ENCODE results near the gene SHANK1. TPM values are rescaled to one million over a fixed set of nuclear protein-coding genes. Genes with fewer than 3 reads are reported as not detected.

The SHANK1 gene
- total RNA-seq, 1 experiment from 2014 or later, result 0.47 TPM

DNA sequence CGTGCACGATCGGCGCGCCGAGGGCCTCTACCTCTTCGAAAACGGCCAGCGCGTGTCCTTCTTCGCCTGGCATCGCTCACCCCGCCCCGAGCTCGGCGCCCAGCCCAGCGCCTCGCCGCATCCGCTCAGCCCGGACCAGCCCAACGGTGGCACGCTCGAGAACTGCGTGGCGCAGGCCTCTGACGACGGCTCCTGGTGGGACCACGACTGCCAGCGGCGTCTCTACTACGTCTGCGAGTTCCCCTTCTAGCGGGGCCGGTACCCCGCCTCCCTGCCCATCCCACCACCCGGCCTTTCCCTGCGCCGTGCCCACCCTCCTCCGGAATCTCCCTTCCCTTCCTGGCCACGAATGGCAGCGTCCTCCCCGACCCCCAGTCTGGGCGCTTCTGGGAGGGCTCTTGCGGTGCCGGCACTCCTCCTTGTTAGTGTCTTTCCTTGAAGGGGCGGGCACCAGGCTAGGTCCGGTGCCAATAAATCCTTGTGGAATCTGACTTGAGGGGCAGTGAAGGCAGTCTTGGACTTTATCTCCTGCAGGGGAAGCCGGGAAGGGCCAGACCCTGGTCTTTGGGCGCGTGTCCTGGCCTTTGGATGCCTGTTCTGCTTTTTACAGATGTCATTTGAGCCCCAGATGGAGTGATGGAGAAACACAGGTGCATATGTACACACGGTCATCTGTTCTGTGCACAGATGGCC, 5.8 kb upstream of the SHANK1 start:
- Histone ChIP-seq H3K27ac (ENCODE audit: low read length) (peak overlapping the region; percentile 8; the same call in 1 of the 2 replicates), H3K9me3 (ENCODE audit: low read length) (no peaks in the 10 kb centered on the region), H3K4me1 (ENCODE audit: insufficient read depth, low read length) (peaks cover 13% of the 10 kb centered on the region), H2AFZ (ENCODE audit: low read length) (peak overlapping the region; percentile 80), H3K9ac (ENCODE audit: low read length) (peak overlapping the region; percentile 87), H3K4me2 (ENCODE audit: low read length) (peak overlapping the region; percentile 96), H3K36me3 (ENCODE audit: low read depth, low read length) (no peaks in the 10 kb centered on the region), H3K79me2 (ENCODE audit: low read length) (peaks cover 11% of the 10 kb centered on the region), H3F3A (ENCODE audit: low read length, unreplicated experiment) (no peaks in the 10 kb centered on the region), H4K20me1 (ENCODE audit: low read length) (no peaks in the 10 kb centered on the region), H3K27me3 (ENCODE audit: low read length) (no peaks in the 10 kb centered on the region), H3K9me2 (replicated peaks; ENCODE audit: low read length) (no peaks in the 10 kb centered on the region), H3K4me3 (ENCODE audit: low read length) (peak overlapping the region; percentile 75)
- DNase-seq (no peak), ATAC-seq (peak; percentile 42)
- no TSS peak for BruUV-seq (replicated peaks)
- intact Hi-C loops (cut with micrococcal nuclease), result no loop called here
- CTCF ChIA-PET, result interaction anchor here (0.6 to 1.6 kb wide), 14 partner anchors 19 to 532 kb away, joined by 3 to 21 read pairs (median 6); partner anchors contain the start of gene JOSD2
- TF ChIP-seq EZH2 (IDR thresholded peaks at IDR 0.05; ENCODE audit: low read length, unreplicated experiment) (no peak), EZH2phosphoT487 (IDR thresholded peaks at IDR 0.05; ENCODE audit: borderline replicate concordance, low read length) (no peak)
- TF ChIP-seq, protein P1, sequence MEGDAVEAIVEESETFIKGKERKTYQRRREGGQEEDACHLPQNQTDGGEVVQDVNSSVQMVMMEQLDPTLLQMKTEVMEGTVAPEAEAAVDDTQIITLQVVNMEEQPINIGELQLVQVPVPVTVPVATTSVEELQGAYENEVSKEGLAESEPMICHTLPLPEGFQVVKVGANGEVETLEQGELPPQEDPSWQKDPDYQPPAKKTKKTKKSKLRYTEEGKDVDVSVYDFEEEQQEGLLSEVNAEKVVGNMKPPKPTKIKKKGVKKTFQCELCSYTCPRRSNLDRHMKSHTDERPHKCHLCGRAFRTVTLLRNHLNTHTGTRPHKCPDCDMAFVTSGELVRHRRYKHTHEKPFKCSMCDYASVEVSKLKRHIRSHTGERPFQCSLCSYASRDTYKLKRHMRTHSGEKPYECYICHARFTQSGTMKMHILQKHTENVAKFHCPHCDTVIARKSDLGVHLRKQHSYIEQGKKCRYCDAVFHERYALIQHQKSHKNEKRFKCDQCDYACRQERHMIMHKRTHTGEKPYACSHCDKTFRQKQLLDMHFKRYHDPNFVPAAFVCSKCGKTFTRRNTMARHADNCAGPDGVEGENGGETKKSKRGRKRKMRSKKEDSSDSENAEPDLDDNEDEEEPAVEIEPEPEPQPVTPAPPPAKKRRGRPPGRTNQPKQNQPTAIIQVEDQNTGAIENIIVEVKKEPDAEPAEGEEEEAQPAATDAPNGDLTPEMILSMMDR (conservative IDR thresholded peaks at IDR 0.05; ENCODE audit: low read depth, low read length), result no peak
- POLR2A ChIA-PET (ENCODE audit: unreplicated experiment), result interaction anchor here (0.7 kb wide), 1 partner anchor 119 kb away, joined by 6 read pairs; no protein-coding TSS in a partner anchor

DNA sequence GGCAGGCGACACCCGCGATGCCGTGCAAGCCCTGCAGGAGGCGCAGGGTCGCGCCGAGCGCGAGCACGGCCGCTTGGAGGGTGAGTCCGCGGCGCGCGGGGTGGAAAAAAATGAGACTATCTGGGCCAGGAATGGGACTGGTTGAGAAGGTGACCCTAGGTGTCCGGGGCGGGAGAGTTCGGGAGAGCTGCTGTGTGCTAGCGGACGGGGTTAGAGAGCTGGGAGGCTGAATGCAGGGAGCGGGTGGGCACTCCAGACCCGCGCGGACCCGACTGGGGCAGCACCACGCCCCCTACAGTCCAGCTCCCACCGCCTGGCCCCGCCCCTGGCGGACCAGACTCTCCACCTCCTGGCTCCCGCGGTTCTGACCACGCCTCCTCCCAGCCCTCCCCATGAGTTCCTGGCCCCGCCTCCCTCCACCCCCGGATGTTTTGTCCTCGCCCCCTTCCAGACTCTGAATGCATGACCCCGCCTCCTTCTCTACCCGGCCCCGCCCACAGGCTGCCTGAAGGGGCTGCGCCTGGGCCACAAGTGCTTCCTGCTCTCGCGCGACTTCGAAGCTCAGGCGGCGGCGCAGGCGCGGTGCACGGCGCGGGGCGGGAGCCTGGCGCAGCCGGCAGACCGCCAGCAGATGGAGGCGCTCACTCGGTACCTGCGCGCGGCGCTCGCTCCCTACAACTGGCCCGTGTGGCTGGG, 5.1 kb upstream of the SHANK1 start:
- H3K4me2 ChIP-seq (ENCODE audit: low read length), result peak overlapping the region; percentile 96
- H3K4me1 ChIP-seq (ENCODE audit: insufficient read depth, low read length), result peaks cover 13% of the 10 kb centered on the region

More for the DNA sequence above, 5.1 kb upstream of the SHANK1 start:
- peak overlapping the region; percentile 87 for H3K9ac ChIP-seq (ENCODE audit: low read length)
- no peaks in the 10 kb centered on the region for H3K27me3 ChIP-seq (ENCODE audit: low read length)
- H2AFZ ChIP-seq (ENCODE audit: low read length), result peak overlapping the region; percentile 90
- peak; percentile 100 for DNase-seq
- no TSS peak for BruUV-seq (replicated peaks)
- no peaks in the 10 kb centered on the region for H3K36me3 ChIP-seq (ENCODE audit: low read depth, low read length)
- POLR2A ChIA-PET (ENCODE audit: unreplicated experiment), result interaction anchor here (0.6 to 0.7 kb wide), 2 partner anchors 120 to 838 kb away, joined by 4 to 6 read pairs; no protein-coding TSS in a partner anchor
- TF ChIP-seq, protein P1 (conservative IDR thresholded peaks at IDR 0.05; ENCODE audit: low read depth, low read length), result peak; percentile 93
- TF ChIP-seq EZH2phosphoT487 (IDR thresholded peaks at IDR 0.05; ENCODE audit: borderline replicate concordance, low read length) (no peak), EZH2 (IDR thresholded peaks at IDR 0.05; ENCODE audit: low read length, unreplicated experiment) (no peak)
- no peaks in the 10 kb centered on the region for H4K20me1 ChIP-seq (ENCODE audit: low read length)
- peak overlapping the region; percentile 75 for H3K4me3 ChIP-seq (ENCODE audit: low read length)
- peak; percentile 87 for ATAC-seq
- CTCF ChIA-PET, result interaction anchor here (0.6 to 1.6 kb wide), 16 partner anchors 19 to 532 kb away, joined by 3 to 21 read pairs (median 5); partner anchors contain the start of gene JOSD2
- no peaks in the 10 kb centered on the region for H3F3A ChIP-seq (ENCODE audit: low read length, unreplicated experiment)
- no peaks in the 10 kb centered on the region for H3K9me3 ChIP-seq (ENCODE audit: low read length)
- H3K9me2 ChIP-seq (replicated peaks; ENCODE audit: low read length), result no peaks in the 10 kb centered on the region
- intact Hi-C loops (cut with micrococcal nuclease), result loop anchor here (1.0 kb wide), 1 partner anchor 59 kb away; no protein-coding TSS in a partner anchor
- peak overlapping the region; percentile 8; the same call in 1 of the 2 replicates for H3K27ac ChIP-seq (ENCODE audit: low read length)
- peaks cover 11% of the 10 kb centered on the region for H3K79me2 ChIP-seq (ENCODE audit: low read length)
